SIG-M5 treated with dmso at 0.1 percent for 504 hours (cell line): ENCODE results near the gene GNG12.

ENCODE experiments used
- DNase-seq: peaks from one replicate; lab custom pipeline; 2025; ENCODE audit not compliant: unreplicated experiment; lab: John Stamatoyannopoulos, UW

GNG12 gene

DNA sequence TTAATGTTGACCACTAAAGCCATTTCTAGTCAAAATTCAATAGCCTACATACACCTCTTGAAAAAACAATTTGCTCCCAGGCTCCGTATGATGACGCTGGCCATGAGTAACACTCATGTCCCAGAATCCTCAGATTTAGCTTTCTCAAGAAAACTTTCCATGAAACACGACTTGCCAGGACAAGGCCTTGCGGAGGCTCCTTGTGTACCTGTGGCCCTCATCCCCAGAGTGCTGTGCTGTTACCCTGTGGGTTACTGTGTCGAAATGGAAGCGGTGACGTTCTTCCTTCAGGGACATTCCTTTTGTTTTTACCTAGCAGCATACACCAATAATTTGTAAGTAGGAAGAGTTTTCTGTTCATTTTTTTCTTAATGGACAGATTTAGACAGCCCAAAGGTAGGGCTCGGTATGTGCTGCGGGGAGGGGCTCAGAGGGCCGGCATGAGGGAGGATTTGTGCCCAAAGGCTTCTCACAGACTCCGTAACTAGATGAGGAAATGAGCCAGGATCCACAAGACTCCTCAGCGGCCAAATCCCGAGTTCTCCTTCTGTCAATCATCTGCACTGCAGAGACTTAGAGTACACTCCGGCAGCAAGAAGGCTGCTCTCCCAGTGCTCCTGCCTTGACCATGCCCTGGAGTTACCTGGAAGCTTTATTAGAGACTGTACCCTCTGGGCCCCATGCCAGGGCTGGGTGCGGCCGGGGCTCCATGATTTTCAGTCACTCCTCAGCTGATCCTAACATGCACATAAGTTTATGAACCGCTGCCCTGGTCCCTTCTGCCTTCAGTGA is 17.8 kb downstream of the GNG12 start:
- no peak for DNase-seq

DNA sequence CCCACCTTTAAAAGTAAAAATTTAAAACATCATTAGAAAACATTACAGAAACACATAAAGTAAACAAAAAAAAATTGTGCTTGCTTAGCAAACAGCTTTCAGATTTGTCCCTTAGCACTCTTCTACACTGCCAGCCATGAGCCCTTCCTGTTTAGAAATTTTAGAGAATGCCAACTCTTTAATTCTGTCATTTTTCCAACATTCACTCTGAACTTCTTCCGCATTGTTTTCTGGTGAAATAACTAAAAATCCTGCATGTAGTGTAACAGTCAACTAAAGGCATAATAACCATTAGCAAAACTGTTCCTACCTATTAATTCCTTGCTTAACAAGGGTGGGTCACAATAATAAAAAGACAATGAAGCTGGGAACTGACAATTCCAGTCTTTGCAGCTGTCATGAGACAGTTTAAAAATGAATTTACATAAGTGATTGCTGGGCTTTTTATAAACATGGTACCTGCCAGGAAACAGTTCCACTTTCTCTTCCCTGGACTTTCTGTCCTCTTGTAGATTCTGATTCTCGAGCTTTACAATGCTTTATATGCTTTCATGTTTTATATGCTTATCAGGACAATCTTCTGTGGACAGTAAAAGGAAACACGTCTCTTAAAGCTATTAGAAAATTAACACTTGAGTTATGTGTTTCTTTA is 19.0 kb downstream of the GNG12 start:
- no peak for DNase-seq

DNA sequence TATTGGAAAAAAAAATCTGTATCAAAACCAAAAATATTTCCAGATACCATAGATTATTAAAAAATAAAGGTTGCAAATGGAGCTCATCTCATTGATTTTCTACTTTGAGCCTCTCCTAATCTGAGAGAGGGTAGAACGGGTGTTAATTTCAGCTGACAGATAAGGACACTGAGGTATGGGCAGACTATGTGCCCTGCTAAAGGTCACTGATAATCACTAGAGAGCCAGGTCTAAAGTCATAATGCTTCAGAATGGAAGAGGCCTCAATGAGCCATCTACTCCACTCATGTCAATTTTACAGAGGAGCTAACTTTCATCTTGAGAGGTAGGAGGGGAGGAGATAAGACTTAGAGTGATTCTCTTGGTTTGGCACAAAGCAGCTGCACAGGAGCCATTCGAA is 21.0 kb downstream of the GNG12 start:
- no peak for DNase-seq

DNA sequence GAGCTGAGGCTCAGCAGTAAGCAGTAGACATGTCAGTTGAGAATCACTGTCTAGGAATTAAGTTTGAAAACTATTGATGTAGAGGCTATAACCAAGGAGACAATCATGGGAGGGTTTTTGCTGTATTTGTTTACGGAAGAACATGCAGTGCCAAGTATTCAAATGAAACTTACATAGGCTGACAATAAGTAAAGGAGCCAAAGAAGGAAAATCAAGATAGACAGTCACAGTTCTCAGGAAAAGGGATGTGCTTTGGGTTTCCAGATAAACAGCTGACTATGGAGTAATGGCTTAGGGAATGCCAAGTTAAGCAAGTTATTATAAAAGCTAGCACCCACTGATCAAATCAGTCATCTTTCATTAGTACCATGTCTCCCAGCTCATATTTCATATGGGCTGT is 21.5 kb downstream of the GNG12 start:
- DNase-seq: no peak

DNA sequence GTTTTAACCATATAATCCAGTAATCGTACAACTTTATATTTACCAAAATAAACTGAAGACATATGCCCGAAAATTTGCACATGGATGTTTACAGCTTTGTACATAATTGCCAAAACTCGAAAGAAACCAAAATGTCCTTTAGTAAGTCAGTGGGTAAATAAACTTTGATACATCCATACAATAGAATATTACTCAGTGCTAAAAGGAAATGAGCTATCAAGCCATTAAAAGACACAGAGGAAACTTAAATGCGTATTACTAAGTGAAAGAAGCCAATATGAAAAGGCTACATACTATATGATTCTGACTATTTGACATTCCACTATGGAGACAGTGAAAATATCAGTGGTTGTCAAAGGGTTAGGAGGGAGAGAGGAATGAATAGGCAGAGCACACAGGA is 23.4 kb downstream of the GNG12 start:
- no peak for DNase-seq

DNA sequence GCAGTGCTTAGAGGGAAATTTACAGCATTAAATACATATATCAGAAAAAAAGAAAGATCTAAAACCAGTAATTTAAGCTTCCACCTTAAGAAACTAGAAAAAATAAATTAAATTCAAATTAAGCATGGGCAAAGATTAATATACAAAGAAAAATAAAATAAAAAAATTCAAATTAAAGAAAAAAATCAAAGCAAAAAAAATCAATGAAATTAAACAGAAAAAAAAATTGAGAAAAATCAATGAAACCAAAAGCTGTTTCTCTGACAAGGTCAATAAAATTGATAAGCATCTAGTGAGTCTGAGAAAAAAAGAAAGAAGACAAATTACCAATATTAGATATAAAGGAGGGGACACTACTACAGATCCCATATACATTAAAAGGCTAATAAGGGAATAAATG is 26.0 kb downstream of the GNG12 start:
- no peak for DNase-seq

DNA sequence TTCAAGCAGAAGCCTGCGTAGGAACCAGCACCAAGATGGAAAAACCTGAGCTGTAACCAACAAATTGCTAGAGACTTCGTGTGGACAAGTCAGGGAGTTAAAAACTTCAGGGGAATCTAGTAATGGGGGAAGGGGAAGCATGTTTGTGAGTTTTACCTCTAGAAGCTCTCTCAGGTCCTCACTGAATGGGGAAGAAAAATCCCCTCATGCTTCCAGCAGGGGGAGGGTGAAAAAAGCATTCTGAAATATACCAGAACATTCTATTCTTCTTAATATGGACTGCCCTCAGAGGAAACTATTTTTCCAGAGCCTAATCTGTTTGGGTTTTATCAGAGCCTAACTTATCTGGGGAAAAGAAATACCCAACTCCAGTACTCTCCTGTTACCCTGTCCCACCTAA is 28.6 kb downstream of the GNG12 start:
- no peak for DNase-seq

DNA sequence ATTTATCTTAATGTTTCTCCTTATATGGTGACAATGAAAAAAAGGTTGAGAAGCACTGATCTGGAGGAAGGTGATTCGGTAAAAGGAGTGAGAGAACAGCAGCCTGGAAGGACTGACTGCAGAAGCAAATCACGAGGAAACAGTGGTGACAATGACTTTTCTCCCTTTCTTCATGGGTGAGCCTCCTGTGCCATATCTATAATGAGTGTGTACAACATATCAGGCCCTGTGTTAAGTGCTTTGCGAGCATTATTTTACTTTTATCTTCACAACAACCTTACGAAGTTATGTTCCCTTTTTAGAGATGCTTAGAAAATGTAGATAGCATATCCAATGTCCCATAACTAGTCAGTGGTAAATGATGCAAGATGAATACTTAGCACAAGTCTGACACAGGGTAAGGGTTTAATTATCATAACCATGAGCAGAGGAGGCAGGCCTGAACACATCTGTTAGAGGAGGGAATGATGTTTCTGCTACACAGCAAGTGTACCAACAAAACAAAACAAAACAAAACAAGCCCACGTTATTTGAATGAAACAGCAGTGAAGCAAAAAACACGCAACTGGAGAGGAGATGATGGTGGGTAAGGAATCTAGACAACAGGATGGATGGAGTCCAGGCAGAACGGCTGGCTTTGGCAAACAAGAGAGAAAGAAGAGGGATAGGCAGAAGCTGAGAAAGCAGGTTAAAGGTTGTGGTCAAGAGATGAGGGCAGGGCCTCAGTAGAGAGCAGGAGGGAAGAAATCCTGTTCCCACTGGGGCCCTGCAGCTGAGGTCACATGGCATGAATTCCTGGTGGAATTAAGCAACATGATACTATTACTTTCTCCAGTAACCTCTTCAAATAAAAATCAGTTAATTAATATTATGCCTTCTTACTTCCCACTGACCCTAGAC is 29.6 kb downstream of the GNG12 start:
- no peak for DNase-seq

DNA sequence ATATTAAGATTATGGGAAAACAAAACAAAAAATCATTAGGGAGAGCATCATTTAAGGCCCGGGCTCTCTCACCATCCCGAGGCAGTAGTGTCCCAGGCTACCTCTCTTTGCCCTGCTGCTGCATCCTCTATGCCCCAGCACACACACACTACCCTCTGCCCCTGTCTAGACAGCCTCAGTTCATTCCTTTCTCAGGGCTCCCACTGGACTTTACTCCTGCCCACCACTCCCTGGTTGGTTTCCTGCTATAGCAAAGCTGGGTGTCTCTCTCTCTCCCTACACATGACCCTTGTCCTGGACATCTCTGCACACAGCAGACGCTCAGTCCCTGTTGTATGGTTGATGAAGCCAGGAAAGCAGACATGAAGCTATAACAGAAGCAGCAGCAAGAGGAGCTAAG is 30.7 kb downstream of the GNG12 start:
- DNase-seq: no peak

DNA sequence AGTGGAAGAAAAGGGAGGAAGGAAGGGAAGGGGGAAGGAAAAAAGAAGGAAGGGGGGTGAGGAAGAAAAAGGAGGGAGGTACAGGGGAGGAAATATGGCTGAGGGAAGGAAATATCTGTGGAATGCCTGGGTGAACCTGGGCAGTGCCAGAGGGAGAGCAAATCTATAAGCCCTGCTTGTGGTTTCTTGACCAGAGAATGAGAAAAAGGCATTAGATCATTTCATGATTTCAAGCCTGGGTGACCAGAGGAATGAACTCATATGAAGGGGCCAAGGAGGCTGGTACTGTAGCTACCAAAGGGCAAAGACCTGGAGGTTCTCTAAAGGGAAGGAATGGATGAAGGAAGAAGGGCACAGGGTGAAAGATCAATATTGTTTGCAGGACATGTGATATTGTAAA is 31.4 kb downstream of the GNG12 start:
- DNase-seq: no peak

DNA sequence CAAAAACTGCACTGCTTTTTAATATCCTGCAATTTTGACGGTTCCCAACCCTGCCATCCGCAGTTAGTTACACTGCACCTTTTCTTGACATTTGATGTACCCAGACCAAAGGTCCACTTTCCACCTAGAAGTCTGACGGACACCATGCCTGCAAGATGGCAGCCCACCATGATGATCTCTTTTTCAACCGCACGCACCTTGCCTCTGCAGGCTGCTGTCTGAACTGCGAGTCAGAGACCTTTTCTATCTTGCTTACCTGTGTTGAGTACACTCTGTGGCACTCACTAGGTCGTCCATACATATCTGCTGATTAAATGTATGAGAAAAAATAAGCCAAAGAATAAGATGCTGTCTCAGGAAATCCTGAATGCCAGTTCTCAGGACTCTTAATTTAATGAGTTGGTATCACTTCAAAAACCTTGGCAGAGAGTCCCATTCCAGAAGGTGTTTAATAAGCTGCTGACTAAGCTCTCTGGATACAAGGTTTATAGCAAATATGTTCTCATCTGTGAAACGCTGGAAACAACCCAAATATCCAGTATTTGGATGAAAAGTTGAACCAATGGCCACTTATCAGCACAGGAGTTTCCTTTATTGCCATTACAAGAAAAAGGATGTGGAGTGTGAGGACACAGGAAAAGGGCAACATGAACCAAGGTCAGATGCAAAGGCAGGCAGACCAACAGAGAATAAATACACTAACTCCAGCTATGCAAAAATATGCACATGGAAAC is 37.9 kb downstream of the GNG12 start:
- DNase-seq: no peak

DNA sequence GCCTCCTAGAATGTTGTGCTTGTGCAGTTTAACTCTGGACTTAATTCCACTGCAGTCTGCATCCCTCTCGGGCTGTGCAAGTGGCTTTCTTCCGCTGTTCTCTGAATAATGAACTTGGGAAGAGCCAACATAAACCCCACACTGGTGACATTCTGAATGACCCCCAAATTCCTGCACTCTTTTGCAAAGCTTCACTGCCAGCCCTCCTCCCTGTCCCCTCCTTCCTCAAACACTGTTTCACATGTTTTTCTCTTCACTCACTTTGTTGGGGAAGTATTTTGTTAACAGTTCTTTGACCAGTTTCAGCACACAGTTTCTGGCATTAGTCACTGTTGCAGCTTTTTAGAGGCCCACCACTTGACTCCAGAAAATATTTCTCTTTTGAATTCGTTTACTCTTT is 39.7 kb downstream of the GNG12 start:
- no peak for DNase-seq

DNA sequence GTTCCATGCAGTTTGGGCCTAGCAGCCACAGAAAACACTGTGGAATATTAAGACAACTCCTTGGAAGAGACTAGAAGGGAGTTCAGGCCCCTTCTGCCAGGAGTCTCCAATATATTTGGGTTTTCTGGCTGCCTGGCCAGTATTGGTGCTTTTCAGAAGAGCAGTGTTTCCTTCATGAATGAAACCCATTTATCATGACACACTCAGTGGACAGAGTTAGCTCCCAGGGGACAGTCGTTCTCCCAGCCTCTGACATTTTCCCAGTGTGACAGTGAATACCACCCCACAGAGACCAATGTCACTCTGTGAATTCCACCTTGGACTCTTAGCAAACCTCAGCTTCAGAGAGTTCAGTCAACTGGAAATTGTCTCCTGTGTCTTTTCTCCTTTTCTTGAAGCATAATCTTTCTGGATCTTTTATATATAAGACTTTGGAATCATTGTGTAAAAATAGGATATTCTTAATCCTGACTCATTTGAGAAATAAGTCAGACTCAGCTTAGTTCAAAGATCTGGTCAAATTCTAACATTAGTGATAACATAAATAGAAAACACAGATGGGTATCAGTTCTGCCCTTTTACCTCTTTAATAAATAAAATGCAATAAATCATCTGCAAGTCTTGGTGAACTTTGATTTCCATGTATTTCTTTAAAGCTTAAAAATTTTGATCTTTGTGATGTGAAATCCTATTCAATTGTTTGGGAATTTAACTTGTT is 40.4 kb downstream of the GNG12 start:
- no peak for DNase-seq

DNA sequence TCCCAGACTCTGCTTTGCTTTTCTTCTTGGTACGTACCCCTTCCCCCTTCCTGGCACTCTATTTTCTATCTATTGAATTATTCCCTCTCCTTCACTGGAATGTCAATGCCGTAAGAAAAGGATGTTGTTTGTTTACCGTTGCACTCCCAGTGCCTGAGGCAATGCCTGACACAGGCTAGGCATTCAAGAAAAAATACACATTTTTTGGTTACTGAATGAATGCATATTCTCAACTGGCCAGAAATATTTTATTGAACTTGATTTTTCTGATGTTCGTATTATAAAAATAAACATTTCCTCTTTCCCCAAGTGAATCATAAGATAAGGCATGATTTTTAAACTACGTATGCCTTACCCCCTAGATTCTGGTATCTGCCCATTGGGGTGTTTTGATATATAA is 41.2 kb downstream of the GNG12 start:
- no peak for DNase-seq

DNA sequence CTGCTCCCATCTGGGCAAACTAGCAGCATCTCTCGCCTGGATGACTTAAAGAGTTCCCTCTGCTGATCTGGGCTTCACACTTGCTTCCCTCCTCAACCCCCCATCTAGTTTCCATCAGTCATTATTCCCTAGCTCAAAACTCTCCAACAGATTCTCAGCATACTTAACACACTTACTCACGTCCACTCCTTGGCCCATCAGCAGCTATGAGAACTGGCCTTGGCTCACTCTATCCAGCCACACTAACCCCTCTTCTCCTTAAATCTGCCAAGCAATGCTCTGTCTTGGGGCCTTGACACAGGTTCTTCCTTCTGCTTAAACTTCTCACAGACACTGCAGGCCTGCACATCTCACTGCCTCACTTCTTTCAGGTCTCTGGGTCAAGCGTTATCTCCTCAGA is 41.6 kb downstream of the GNG12 start:
- DNase-seq: no peak

DNA sequence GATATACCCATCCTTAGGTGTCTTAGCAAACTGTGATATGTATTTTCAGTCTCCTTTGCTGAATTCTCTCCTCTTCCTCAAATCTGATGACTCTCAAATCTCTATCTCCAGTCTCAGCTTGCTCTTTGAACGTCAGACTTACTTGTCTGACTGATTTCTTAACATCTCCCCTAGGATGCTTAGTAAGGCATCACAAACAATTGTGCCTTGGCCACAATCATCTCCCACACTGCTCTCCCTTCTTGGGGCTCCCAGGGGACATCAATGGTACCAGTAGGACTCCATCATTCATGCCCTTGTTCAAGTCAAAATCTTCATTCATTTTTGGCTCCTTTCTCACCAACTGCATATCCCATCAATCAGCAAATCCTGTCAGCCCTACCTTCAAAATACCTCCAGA is 42.0 kb downstream of the GNG12 start:
- DNase-seq: no peak

DNA sequence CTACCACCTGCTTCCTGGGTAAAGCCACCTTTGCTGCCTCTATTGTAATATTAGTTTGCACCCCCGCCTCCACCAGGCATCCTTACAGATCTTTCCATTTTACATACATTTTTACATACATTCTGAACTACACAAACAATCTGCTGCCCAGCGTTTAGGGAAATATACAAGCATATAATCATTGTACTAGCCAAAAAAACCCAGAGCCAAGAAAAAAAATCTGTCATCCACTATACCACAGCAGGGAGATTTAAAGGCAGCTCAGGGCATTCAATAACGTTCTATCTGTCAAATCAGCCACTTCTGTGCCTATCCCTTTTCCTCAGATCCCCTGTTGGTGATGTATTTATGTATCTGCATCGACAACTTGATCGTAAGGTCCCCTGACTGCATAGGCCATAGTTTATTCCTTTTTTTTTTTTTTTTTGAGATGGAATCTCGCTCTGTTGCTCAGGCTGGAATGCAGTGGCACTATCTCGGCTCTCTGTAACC is 43.0 kb downstream of the GNG12 start:
- DNase-seq: no peak

DNA sequence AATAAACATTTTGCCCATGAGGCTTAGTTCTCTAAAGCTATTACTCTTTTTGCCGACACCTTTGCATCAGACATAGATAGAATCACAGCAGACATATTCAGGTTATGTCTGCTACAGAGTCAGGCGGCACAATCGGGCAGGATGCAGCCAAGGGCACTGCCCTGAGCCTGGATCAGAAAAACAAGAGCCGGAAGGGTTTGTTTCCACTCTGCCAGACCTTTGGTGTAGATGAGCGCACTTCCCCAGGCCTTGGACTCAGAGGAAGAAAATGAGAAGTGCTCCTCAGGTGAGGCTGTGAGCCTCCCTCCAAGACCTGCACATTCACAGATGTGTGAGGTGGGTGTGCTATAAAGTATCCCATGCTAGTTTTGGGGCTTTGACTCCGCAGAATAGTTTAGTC is 43.7 kb downstream of the GNG12 start:
- DNase-seq: no peak

DNA sequence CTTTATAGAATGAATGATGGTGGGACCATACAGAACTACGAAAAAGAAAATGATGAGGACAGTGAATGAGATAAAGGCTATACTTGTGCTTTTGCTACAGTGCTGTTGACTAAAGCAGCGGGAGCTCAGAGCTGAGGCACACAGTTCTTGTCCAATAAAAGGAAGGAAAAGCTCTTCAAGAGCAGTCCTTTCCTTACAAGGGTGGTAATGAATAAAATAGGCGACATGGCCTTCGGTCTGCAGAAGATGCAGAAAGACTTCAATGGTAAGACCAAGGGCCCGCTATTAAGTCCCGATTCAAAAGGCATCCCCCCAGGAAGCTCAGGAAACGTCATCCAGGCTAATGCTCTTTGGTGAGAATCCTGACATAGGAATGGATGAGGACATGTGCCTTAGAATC is 44.4 kb downstream of the GNG12 start:
- no peak for DNase-seq

DNA sequence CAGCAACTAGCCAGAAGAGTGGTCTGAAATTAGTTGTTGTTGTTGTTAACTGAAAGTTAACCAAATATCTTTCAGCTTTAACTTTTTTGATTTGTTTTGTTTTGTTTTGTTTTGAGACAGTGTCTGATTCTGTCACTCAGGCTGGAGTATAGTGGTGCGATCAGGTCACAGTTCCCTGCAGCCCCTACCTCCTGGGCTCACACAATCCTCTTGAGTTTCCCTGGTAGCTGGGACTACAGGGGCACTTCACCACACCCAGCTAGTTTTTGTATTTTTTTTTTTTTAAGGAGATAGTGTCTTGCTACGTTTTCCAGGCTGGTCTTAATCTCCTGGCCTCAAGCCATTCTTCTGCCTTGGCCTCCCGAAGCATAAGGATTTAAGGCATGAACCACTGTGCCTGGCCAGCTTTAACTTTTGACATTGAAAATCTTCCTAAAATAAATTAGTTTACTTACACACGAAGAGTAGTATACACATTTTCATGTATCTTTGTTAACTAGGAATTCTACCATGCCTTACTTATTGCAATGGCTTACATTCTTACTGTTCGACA is 45.0 kb downstream of the GNG12 start:
- no peak for DNase-seq
